ENCODE measurements around the gene ZNF726. TPM values are rescaled to one million over a fixed set of nuclear protein-coding genes. Genes with fewer than 3 reads are reported as not detected.
"Not testable (repeated sequence)": the region's sequence is repeated elsewhere in the genome, so short reads cannot be mapped to it uniquely, and the experiment has no call there.

Gene ZNF726
- total RNA-seq, 1 experiment from 2014 or later = not detected

DNA sequence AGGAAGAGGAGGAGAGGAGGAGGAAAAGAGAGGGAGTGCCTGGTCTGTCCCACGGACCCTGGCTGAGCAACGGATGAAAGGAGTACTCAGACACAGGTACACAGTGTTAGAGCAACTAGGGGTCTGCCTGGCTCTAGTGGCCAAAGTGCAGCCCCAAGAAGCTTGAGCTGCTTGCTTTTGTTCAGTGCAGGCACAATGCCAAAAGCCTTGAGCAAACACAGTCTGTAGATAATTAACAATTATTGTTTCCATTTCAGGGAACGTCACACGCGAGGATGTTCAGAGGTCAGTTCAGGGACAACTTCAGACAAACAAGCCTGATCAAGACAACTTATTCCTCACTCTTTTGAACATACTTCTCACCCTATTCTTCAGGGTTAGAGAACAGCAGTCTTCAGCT, 32.2 kb upstream of the ZNF726 start:
- no TSS peak for BruUV-seq (replicated peaks)
- Mint-ChIP-seq H3K4me3 (ENCODE audit: unreplicated experiment) (no peak overlapping the region), H3K36me3 (ENCODE audit: insufficient read depth, unreplicated experiment) (no peaks in the 10 kb centered on the region), H3K9me3 (ENCODE audit: unreplicated experiment) (peaks cover 53% of the 10 kb centered on the region), H3K27ac (ENCODE audit: unreplicated experiment) (no peak overlapping the region), H3K27me3 (ENCODE audit: insufficient read depth, unreplicated experiment) (no peaks in the 10 kb centered on the region), H3K4me1 (ENCODE audit: low read depth, unreplicated experiment) (peaks cover 20% of the 10 kb centered on the region)
- Histone ChIP-seq H3K4me3 (ENCODE audit: low read depth, low read length) (no peak overlapping the region), H3K27me3 (replicated peaks; ENCODE audit: control insufficient read depth, insufficient read depth, low read length) (no peaks in the 10 kb centered on the region), H3K4me1 (0 out of 2 replicates have a peak, but pooled peaks cover 5% of the 10 kb centered on the region), H3K9me3 (peaks cover 3% of the 10 kb centered on the region; the same call in 1 of the 2 replicates), H3K36me3 (ENCODE audit: control insufficient read depth, insufficient read depth, low read length) (no peaks in the 10 kb centered on the region)
- TF ChIP-seq, protein P1, sequence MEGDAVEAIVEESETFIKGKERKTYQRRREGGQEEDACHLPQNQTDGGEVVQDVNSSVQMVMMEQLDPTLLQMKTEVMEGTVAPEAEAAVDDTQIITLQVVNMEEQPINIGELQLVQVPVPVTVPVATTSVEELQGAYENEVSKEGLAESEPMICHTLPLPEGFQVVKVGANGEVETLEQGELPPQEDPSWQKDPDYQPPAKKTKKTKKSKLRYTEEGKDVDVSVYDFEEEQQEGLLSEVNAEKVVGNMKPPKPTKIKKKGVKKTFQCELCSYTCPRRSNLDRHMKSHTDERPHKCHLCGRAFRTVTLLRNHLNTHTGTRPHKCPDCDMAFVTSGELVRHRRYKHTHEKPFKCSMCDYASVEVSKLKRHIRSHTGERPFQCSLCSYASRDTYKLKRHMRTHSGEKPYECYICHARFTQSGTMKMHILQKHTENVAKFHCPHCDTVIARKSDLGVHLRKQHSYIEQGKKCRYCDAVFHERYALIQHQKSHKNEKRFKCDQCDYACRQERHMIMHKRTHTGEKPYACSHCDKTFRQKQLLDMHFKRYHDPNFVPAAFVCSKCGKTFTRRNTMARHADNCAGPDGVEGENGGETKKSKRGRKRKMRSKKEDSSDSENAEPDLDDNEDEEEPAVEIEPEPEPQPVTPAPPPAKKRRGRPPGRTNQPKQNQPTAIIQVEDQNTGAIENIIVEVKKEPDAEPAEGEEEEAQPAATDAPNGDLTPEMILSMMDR (IDR thresholded peaks at IDR 0.05; ENCODE audit: insufficient read depth in 1 of 2, low read depth in 1 of 2, low read length in 1 of 2, severe bottlenecking in 1 of 2, unreplicated experiment in 1 of 2) = no peak
- intact Hi-C loops (cut with micrococcal nuclease; ENCODE audit: unreplicated experiment) = no loop called here
- POLR2A ChIA-PET = no interaction called here
- peak; percentile 19 to 56 for DNase-seq
- CTCF ChIA-PET = no interaction called here

DNA sequence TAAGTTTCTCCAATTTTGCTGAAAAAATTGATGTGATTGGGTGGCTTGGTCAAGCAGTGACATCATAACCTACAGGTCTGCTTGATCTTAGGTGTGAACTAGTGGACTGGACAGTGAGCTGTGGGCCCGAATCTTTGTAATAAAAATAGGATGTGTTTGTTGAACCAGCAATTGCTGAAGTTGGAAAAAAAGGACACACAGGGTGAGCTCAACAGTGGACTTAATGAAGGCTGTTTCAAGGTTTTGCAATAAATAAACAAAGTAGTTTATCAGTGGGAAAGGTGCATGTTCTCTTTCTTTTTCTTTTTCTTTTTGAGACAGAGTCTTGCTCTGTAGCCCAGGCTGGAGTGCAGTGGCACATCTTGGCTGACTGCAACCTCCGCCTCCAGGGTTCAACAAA, 30.3 kb upstream of the ZNF726 start:
- TF ChIP-seq, protein P1 (IDR thresholded peaks at IDR 0.05; ENCODE audit: insufficient read depth in 1 of 2, low read depth in 1 of 2, low read length in 1 of 2, severe bottlenecking in 1 of 2, unreplicated experiment in 1 of 2) = no peak
- Histone ChIP-seq H3K9me3 (no peaks in the 10 kb centered on the region; the same call in 1 of the 2 replicates), H3K27me3 (replicated peaks; ENCODE audit: control insufficient read depth, insufficient read depth, low read length) (no peaks in the 10 kb centered on the region), H3K4me1 (0 out of 2 replicates have a peak, but pooled peaks cover 5% of the 10 kb centered on the region), H3K4me3 (ENCODE audit: low read depth, low read length) (no peak overlapping the region), H3K36me3 (ENCODE audit: control insufficient read depth, insufficient read depth, low read length) (no peaks in the 10 kb centered on the region)
- Mint-ChIP-seq H3K27ac (ENCODE audit: unreplicated experiment) (no peak overlapping the region), H3K4me3 (ENCODE audit: unreplicated experiment) (no peak overlapping the region), H3K9me3 (ENCODE audit: unreplicated experiment) (peaks cover 35% of the 10 kb centered on the region), H3K27me3 (ENCODE audit: insufficient read depth, unreplicated experiment) (no peaks in the 10 kb centered on the region), H3K4me1 (ENCODE audit: low read depth, unreplicated experiment) (peaks cover 20% of the 10 kb centered on the region), H3K36me3 (ENCODE audit: insufficient read depth, unreplicated experiment) (no peaks in the 10 kb centered on the region)
- no peak for DNase-seq
- ChIA-PET POLR2A (no interaction called here), CTCF (no interaction called here)
- intact Hi-C loops (cut with micrococcal nuclease; ENCODE audit: unreplicated experiment) = no loop called here
- no TSS peak for BruUV-seq (replicated peaks)

DNA sequence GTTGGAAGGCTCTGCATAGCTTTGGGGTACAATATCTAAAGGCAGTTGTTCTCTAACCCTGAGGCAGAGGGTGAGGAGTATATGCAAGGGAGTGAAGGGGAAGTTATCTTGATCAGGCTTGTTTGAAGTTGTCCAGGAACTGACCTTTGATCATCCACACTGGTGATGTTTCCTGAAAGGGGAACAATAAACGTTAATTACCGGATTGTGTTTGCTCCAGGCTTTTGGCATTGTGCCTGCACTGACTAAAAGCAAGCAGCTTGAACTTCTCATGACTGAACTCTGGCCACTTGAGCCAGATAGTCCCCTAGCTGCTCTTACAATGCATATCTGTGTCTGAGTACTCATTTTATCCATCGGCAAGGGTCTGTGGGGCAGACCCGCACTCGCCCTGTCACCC, 27.0 kb upstream of the ZNF726 start:
- H3K27ac Mint-ChIP-seq (ENCODE audit: unreplicated experiment) = no peak overlapping the region
- no peak overlapping the region for H3K4me3 Mint-ChIP-seq (ENCODE audit: unreplicated experiment)
- no peaks in the 10 kb centered on the region for H3K4me1 ChIP-seq
- CTCF ChIA-PET = no interaction called here
- TF ChIP-seq, protein P1 (IDR thresholded peaks at IDR 0.05; ENCODE audit: insufficient read depth in 1 of 2, low read depth in 1 of 2, low read length in 1 of 2, severe bottlenecking in 1 of 2, unreplicated experiment in 1 of 2) = no peak
- no peak overlapping the region for H3K4me3 ChIP-seq (ENCODE audit: low read depth, low read length)
- no peaks in the 10 kb centered on the region for H3K4me1 Mint-ChIP-seq (ENCODE audit: low read depth, unreplicated experiment)
- DNase-seq = peak in 1 of 2 experiments; percentile 36
- intact Hi-C loops (cut with micrococcal nuclease; ENCODE audit: unreplicated experiment) = no loop called here
- peaks cover 3% of the 10 kb centered on the region for H3K9me3 Mint-ChIP-seq (ENCODE audit: unreplicated experiment)
- no peaks in the 10 kb centered on the region; the same call in 1 of the 2 replicates for H3K9me3 ChIP-seq
- H3K36me3 ChIP-seq (ENCODE audit: control insufficient read depth, insufficient read depth, low read length) = no peaks in the 10 kb centered on the region
- no peaks in the 10 kb centered on the region for H3K27me3 Mint-ChIP-seq (ENCODE audit: insufficient read depth, unreplicated experiment)
- POLR2A ChIA-PET = no interaction called here
- BruUV-seq (replicated peaks) = no TSS peak
- no peaks in the 10 kb centered on the region for H3K36me3 Mint-ChIP-seq (ENCODE audit: insufficient read depth, unreplicated experiment)
- no peaks in the 10 kb centered on the region for H3K27me3 ChIP-seq (replicated peaks; ENCODE audit: control insufficient read depth, insufficient read depth, low read length)

DNA sequence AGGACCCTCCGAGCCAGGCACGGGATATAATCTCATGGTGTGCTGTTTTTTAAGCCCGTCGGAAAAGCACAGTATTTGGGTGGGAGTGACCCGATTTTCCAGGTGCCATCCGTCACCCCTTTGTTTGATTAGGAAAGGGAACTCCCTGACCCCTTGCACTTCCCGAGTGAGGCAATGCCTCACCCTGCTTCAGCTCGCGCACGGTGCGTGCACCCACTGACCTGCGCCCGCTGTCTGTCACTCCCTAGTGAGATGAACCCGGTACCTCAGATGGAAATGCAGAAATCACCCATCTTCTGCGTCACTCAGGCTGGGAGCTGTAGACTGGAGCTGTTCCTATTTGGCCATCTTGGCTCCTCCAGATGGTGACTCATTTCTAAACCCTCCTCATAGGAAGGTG, 18.6 kb upstream of the ZNF726 start:
- POLR2A ChIA-PET; BruUV-seq (replicated peaks); CTCF ChIA-PET; H3K36me3 ChIP-seq (ENCODE audit: control insufficient read depth, insufficient read depth, low read length); H3K36me3 Mint-ChIP-seq (ENCODE audit: insufficient read depth, unreplicated experiment); H3K4me1 Mint-ChIP-seq (ENCODE audit: low read depth, unreplicated experiment); H3K9me3 ChIP-seq; DNase-seq; H3K4me1 ChIP-seq; H3K4me3 ChIP-seq (ENCODE audit: low read depth, low read length); H3K27me3 Mint-ChIP-seq (ENCODE audit: insufficient read depth, unreplicated experiment); H3K27me3 ChIP-seq (replicated peaks; ENCODE audit: control insufficient read depth, insufficient read depth, low read length); intact Hi-C loops (cut with micrococcal nuclease; ENCODE audit: unreplicated experiment); H3K4me3 Mint-ChIP-seq (ENCODE audit: unreplicated experiment); H3K27ac Mint-ChIP-seq (ENCODE audit: unreplicated experiment): not testable (repeated sequence)
- peaks cover 17% of the 10 kb centered on the region for H3K9me3 Mint-ChIP-seq (ENCODE audit: unreplicated experiment)
